HT-29 (cell line): Measurements from ENCODE around the gene GRM6. TPM values are rescaled to one million over a fixed set of nuclear protein-coding genes. Genes with fewer than 3 reads are reported as not detected.

ENCODE experiments used
- DNase-seq: peaks from one replicate; pipeline ENCODE4 v3.0.0-alpha.2; 2015; ENCODE audit warnings: low spot score
- total RNA-seq: library from RNA; depleted of rRNA; stranded (reverse); fragments of >200 nt; shearing (Covaris generic); gene quantifications from 2 replicates; pipeline ENCODE4 v1.2.3, GENCODE V29; 2014; rRNA removed

The GRM6 gene
- not detected in 2 replicates for total RNA-seq

- no peak for DNase-seq
Observed at GRCh38 chr5:178994580-178995340, at the start of gene GRM6. GRM6 (minus strand) TSS chr5:178995320; CDS start chr5:178994944, 376 bp downstream.

DNA sequence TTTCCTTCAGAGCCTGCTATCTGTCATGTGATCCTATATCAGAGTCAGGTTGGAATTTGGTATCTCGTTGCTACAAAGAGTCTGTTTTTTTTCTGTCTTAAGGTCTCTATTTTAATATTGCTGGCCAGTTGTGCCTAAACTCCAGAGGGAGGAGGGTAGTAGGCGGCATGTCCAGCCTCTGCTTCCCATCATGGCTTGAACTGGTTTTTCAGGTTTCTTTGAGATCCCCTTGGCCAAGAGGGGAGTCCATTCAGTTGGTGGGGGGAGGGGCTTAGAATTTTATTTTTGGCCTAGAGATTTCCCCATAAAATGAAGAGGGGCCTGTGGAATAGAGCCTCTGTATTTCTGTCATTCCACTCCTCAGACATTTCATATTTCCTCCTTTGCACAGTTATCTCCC, 49.6 kb upstream of the GRM6 start:
- no peak for DNase-seq

DNA sequence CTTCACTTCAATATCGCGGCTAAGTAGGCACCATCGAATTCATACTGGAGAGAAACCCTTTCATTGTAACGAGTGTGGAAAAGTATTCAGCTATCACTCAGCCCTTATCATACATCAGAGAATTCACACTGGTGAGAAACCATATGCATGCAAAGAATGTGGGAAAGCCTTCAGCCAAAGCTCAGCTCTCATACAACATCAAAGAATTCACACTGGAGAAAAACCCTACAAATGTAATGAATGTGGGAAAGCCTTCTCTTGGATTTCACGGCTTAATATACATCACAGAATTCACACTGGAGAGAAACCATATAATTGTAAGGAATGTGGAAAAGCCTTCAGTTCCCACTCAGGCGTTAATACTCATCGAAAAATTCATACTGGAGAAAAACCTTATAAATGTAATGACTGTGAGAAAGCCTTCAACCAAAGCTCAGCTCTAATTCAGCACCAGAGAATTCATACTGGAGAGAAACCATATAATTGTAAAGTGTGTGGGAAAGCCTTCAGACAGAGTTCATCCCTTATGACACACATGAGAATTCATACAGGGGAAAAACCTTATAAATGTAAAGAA, 38.0 kb upstream of the GRM6 start:
- DNase-seq: no peak

GRCh38 chr5:179023528-179024189, 28.5 kb upstream of the GRM6 start, which contains the start of gene ZNF879:
ZNF879 (plus strand) TSS chr5:179023804; CDS start chr5:179025005, 1,201 bp downstream.
- DNase-seq: no peak

GRCh38 chr5:179008667-179009066, 13.5 kb upstream of the GRM6 start:
- no peak for DNase-seq

DNA sequence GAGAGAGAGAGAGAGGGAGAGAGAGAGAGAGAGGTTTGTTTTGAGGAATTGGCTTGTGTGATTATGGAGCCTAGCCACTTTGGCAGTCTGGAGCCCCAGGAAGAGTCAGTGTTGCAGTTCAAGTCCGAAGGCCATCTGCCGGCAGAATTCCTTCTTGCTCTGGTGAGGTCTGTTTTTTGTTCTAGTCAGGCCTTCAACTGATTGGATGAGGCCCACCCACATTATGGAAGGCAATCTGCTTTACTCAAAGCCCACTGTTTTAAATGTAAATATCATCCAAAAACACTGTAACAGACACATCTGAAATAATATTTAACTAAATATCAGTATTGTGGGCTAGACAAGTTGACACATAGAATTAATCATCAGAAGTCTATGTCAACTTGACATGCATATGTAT, 11.4 kb upstream of the GRM6 start:
- no peak for DNase-seq

GRCh38 chr5:178998441-178998840, 3.3 kb upstream of the GRM6 start:
- no peak for DNase-seq

DNA sequence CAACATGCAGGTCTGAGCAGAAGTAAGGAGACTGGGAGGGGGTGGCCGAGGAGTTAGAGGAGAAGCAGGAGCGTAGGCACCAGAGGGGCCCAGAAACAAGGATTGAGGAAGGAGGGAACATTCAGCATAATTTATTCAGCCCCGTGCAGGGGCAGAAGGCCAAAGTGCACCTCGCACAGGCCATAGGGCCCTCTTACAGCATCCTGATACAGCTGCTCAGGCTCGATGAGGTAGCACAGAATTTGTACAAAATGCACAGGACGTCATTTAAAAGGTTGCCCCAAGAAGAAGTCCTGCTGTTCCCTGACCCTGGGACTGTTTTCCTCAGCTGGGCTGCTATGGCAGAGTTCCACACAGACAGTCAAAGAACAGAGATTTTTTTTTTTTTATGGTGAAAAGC, 2.1 kb upstream of the GRM6 start:
- no peak for DNase-seq

GRCh38 chr5:178996156-178996555, 1.0 kb upstream of the GRM6 start:
- DNase-seq: no peak

DNA sequence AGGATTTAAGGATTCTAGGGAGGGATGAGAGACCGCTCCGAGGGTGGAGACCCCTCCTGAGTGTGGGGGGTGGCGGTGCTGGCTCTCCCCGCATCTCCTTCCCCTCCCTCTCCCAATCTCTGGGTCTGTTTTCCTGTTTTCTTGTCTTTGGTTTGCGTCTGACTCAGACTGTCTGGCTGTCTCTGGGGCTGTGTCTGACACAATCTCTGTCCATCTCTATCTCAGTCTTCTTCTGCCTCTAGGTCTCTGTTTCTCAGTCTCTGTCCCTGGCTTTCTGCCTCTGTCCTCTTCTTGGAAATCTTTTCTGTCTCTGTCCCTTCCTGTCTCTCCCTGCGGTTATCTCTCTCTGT, 196 bp upstream of the GRM6 start:
- DNase-seq: no peak

GRCh38 chr5:178993955-178994579, 1.1 kb downstream of the GRM6 start:
- no peak for DNase-seq

DNA sequence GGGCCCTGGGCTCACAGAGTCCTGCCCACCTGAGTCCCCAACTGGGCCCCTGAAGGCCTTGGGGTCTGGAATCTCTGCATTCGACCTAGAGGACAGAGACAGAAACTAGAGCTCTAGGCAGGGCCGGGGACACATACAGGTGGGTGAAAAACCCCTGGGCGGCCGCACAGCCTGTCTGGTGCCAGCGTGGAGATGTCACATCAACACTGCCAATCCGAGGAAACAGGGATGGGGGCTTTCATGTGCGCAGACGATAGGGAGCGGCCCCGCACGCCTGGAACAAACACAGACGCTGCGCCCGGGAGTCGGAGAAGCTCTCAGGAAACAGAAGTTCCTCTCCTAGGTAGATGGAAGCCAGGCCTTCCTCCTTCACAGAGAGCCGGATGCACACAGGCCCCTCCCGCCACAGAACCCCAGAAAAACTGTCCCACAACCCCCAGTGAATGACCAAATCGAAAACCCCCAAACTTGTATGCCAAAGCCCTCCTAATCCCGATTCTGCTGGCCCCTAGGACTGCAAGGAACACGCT, 1.8 kb downstream of the GRM6 start:
- DNase-seq: no peak

- DNase-seq: no peak
Observed at GRCh38 chr5:178992291-178992895, 2.7 kb downstream of the GRM6 start.

GRCh38 chr5:178991190-178992145, 3.7 kb downstream of the GRM6 start:
- no peak for DNase-seq

DNA sequence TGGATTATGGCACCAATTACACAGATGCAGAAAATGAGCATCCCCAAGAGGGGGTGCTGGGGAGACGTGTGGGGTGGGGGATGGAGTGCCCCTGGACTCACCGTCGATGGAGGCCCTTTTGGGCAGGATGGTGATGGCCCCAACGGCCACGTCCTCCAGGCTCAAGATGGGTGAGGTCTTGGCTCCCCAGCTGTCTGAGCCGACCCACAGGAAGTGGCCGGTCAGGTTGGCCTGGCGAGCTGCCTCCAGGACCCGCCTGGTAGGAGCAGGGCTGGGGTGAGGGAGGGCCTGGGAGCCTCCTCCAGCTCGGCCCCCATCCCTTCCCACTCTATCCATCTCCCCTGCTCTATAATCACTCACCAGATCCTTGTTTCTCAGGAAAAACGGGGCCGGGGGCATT, 4.6 kb downstream of the GRM6 start:
- no peak for DNase-seq

- no peak for DNase-seq
Observed at GRCh38 chr5:178989311-178989710, 5.8 kb downstream of the GRM6 start.

DNA sequence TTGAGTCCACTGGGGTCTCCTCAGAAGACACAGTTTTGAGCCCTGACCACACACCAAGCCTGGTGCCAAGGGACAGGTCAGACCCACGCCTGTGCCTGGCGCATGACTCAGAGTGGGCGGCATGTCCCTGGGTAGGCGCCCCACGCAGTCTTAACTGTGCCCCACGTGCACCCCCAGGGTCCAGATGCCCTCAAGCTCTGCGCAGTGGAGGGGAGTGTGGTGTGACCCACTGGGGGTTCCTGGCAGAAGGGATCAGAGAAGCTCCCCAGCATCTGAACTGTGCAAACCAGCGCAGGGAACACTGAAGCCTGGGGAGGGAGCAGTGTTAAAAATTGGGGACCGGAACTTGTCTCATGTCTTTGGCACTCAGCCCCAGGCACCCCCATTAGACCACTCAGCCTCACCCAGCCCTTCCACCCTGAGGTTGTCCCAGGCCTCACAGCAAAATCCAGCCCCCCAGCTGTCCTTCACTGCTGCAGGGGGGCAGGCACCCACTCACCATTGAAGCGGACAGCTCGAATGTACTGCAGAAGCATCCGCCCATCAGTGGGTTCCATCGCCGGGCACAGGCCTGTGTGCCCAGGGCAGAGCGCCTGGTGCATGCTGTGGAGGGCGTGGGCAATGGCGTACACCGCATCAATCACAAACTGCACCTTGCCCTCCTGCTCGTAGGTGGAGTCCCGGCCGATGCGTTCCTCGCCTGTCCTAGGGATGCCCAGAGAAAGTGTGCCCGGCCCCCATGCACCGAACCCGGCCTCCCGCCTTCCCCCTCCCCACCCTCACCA, 6.5 kb downstream of the GRM6 start:
- no peak for DNase-seq

DNA sequence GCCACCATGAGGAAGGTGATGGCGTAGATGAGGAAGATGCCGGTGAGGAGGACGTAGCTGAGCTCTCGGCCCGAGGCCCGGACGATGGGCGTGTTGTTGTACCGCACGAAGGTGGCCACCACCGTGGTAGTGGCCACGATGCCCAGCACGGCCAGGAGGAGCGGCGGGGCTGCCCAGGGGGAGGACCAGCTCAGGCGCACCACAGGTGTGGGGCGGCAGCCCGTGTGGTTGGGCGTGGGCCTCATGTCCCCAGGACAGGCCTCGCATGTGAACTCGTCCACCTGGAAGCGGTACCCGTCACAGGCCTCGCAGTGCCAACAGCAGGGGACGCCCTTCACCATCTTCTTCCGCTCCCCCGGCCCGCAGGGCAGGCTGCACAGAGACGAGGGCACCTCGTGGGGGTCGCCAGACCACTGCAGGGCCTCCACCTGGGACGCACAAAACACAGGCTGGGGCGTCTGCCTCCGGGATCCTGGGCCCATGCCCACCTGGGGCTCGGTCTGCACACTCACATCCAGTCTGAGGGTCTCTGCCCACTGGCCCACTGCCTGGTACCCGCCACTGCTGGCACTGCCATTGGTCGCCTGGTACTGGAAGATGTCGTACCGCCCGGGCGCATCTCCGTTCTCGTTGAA, 8.7 kb downstream of the GRM6 start:
- DNase-seq: no peak
